Measurements from ENCODE around the gene ABTB2.

ABTB2 gene

DNA sequence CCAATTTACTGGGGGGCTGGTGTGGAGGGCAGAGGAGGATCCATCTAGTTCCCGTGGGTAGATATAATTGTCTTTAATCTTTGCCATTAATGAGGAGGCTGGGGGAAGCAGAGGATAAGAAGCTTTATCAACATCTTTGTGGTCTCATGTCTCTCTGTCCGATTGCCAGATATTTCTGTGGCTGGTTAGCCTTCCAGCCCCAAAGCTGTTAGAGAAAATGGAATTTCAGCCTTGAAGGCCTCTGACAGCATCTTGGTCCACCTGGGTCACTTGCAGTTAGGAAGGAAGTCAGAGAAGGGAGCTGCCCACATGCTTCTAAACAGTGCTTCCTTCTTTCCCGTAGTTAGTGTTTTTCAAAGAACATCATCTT lies 56.9 kb downstream of the ABTB2 start:
- ATAC-seq (ENCODE audit: insufficient read depth, low read depth) (no peak), DNase-seq (no peak)
- no peak overlapping the region for H3K4me2 ChIP-seq (ENCODE audit: insufficient read depth, low read length)
- H3K4me1 ChIP-seq (ENCODE audit: insufficient read depth, low read length): no peaks in the 10 kb centered on the region
- no peaks in the 10 kb centered on the region for H3K9me3 ChIP-seq (ENCODE audit: insufficient read depth, low read length, severe bottlenecking)
- H3K9ac ChIP-seq (ENCODE audit: low read depth, low read length): no peak overlapping the region
- TF ChIP-seq, protein P1, sequence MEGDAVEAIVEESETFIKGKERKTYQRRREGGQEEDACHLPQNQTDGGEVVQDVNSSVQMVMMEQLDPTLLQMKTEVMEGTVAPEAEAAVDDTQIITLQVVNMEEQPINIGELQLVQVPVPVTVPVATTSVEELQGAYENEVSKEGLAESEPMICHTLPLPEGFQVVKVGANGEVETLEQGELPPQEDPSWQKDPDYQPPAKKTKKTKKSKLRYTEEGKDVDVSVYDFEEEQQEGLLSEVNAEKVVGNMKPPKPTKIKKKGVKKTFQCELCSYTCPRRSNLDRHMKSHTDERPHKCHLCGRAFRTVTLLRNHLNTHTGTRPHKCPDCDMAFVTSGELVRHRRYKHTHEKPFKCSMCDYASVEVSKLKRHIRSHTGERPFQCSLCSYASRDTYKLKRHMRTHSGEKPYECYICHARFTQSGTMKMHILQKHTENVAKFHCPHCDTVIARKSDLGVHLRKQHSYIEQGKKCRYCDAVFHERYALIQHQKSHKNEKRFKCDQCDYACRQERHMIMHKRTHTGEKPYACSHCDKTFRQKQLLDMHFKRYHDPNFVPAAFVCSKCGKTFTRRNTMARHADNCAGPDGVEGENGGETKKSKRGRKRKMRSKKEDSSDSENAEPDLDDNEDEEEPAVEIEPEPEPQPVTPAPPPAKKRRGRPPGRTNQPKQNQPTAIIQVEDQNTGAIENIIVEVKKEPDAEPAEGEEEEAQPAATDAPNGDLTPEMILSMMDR (IDR thresholded peaks at IDR 0.05; ENCODE audit: borderline replicate concordance, extremely low read depth, low read length, poor library complexity, severe bottlenecking): no peak
- no peak for TF ChIP-seq EZH2 (IDR thresholded peaks at IDR 0.05; ENCODE audit: borderline replicate concordance, low read depth, low read length, severe bottlenecking)
- H2AFZ ChIP-seq (ENCODE audit: low read depth, low read length): no peak overlapping the region
- H3K4me3 ChIP-seq (ENCODE audit: low read depth in 1 of 2, low read length in 2 of 2): no peak overlapping the region
- peaks cover 19% of the 10 kb centered on the region for H3K27me3 ChIP-seq (ENCODE audit: insufficient read depth, low read length, poor library complexity)
- H3K27ac ChIP-seq (ENCODE audit: low read length): no peak overlapping the region
- no peaks in the 10 kb centered on the region; the same call in 1 of the 2 replicates for H4K20me1 ChIP-seq (ENCODE audit: insufficient read depth, low read length)
- H3K79me2 ChIP-seq (ENCODE audit: insufficient read depth, low read length): no peaks in the 10 kb centered on the region
- no peaks in the 10 kb centered on the region for H3K36me3 ChIP-seq (ENCODE audit: insufficient read depth, low read length)

DNA sequence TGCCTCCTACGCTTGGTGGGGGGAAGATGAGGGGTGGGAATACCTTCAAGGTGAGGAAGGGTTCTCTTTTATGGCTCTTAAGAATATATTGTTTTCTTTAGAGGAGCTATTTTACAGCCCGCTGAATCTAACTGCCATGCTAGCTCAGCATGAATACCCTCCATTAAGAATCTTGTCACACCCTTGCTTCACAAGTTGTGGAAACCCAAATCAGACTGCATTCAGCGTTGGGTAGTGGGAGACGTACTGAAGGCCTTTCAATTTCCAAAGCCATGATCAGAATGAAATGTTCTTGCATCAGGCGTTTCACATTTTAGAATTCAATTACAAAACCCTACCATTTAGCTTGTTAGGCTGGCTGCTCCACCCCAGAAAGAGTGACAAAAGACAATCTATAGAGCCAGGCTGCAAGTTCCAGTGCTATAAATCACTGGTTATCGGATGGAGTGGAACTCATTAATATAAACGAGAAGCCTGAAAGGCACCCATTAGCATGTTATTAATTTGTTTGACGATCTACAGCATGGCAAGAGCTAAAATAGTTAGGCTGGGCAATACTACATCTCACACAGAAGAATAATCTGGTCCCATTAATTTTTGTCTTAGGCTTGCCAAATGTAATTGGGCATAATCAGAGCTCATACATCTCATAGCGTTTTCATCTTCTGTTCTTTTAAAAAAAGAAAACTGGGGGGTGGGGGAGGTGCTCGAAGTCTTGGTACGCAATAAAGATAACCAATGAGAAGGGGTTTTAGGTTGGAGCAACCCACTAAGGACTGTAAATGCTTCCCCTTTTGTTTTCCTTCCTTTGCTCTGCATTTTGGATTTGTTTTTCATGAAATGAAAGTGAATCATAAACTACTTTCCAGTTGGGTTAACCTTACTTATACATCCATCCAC lies 57.5 kb downstream of the ABTB2 start:
- Histone ChIP-seq H3K4me3 (ENCODE audit: low read depth in 1 of 2, low read length in 2 of 2) (no peak overlapping the region), H3K27ac (ENCODE audit: low read length) (no peak overlapping the region), H3K4me1 (ENCODE audit: insufficient read depth, low read length) (no peaks in the 10 kb centered on the region), H3K27me3 (ENCODE audit: insufficient read depth, low read length, poor library complexity) (peaks cover 18% of the 10 kb centered on the region), H3K9me3 (ENCODE audit: insufficient read depth, low read length, severe bottlenecking) (no peaks in the 10 kb centered on the region), H3K36me3 (ENCODE audit: insufficient read depth, low read length) (no peaks in the 10 kb centered on the region), H4K20me1 (ENCODE audit: insufficient read depth, low read length) (no peaks in the 10 kb centered on the region; the same call in 1 of the 2 replicates), H3K9ac (ENCODE audit: low read depth, low read length) (no peak overlapping the region), H3K4me2 (ENCODE audit: insufficient read depth, low read length) (no peak overlapping the region), H3K79me2 (ENCODE audit: insufficient read depth, low read length) (no peaks in the 10 kb centered on the region), H2AFZ (ENCODE audit: low read depth, low read length) (no peak overlapping the region)
- ATAC-seq (ENCODE audit: insufficient read depth, low read depth): no peak
- DNase-seq: no peak
- TF ChIP-seq EZH2 (IDR thresholded peaks at IDR 0.05; ENCODE audit: borderline replicate concordance, low read depth, low read length, severe bottlenecking): no peak
- TF ChIP-seq, protein P1 (IDR thresholded peaks at IDR 0.05; ENCODE audit: borderline replicate concordance, extremely low read depth, low read length, poor library complexity, severe bottlenecking): no peak

DNA sequence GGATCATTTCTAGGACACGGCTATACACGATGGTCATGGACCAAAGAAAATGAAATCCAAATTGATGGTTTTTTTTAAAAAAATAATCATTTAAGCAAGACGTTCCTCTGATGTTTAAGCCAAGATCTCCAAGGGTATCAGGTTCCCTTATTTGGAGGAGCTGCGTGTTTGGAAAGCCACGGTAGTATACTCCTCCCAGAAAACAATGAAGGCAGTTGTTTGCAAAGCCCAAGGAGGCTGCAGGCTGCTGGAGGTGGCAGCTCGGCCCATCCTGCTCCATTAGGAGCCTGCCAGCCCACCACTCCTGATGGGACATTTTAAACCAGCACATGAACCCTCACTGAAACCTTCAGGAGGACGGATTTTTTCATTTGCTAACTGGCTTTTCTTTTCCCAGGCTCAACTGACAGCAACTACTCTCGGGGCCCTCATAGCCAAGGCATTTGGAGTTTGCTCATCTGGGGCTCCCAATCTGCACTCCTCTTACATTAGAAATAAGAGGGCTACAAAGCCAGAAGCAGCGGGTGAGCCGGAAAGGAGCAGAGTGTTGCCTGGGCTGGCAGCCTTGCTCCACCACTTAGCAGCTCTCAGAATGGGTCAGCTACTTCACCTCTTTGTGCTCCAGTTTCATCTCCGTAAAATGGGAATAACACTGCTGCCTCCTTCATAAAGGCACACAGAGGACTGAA lies 58.4 kb downstream of the ABTB2 start:
- Histone ChIP-seq H4K20me1 (ENCODE audit: insufficient read depth, low read length) (no peaks in the 10 kb centered on the region; the same call in 1 of the 2 replicates), H3K4me2 (ENCODE audit: insufficient read depth, low read length) (no peak overlapping the region), H3K27ac (ENCODE audit: low read length) (no peak overlapping the region), H2AFZ (ENCODE audit: low read depth, low read length) (no peak overlapping the region), H3K9me3 (ENCODE audit: insufficient read depth, low read length, severe bottlenecking) (no peaks in the 10 kb centered on the region), H3K27me3 (ENCODE audit: insufficient read depth, low read length, poor library complexity) (peaks cover 14% of the 10 kb centered on the region), H3K9ac (ENCODE audit: low read depth, low read length) (no peak overlapping the region), H3K79me2 (ENCODE audit: insufficient read depth, low read length) (no peaks in the 10 kb centered on the region), H3K4me3 (ENCODE audit: low read depth in 1 of 2, low read length in 2 of 2) (no peak overlapping the region), H3K36me3 (ENCODE audit: insufficient read depth, low read length) (no peaks in the 10 kb centered on the region), H3K4me1 (ENCODE audit: insufficient read depth, low read length) (no peaks in the 10 kb centered on the region)
- TF ChIP-seq EZH2 (IDR thresholded peaks at IDR 0.05; ENCODE audit: borderline replicate concordance, low read depth, low read length, severe bottlenecking): no peak
- TF ChIP-seq, protein P1 (IDR thresholded peaks at IDR 0.05; ENCODE audit: borderline replicate concordance, extremely low read depth, low read length, poor library complexity, severe bottlenecking): no peak
- ATAC-seq (ENCODE audit: insufficient read depth, low read depth) (no peak), DNase-seq (no peak)

Measured in DND-41 (cell line).